ENCODE data around the gene CABLES1.
"Not testable (repeated sequence)": the region's sequence is repeated elsewhere in the genome, so short reads cannot be mapped to it uniquely, and the experiment has no call there.

Gene CABLES1

DNA sequence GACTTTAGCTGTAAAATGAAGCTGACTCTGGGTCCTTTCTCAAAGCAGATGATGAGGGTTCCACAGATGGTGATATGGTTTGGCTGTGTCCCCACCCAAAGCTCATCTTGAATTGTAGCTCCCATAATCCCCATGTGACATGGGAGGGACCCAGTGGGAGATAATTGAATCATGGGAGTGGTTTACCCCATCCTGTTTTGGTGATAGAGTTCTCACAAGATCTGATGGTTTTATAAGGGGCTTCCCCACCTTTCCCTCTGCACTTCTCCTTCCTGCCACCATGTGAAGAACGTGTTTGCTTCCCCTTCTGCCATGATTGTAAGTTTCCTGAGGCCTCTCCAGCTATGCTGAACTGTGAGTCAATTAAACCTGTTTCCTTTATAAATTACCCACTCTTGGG lies 133.8 kb downstream of the CABLES1 start:
- H3K4me1 Mint-ChIP-seq (ENCODE audit: low read depth): peaks cover 19% of the 10 kb centered on the region
- peaks cover 20% of the 10 kb centered on the region for H3K36me3 Mint-ChIP-seq
- peak overlapping the region; percentile 18 for H3K27ac Mint-ChIP-seq
- H3K27me3 Mint-ChIP-seq, H3K4me3 Mint-ChIP-seq: not testable (repeated sequence)
- H3K9me3 Mint-ChIP-seq (ENCODE audit: low read depth): peaks cover 11% of the 10 kb centered on the region

DNA sequence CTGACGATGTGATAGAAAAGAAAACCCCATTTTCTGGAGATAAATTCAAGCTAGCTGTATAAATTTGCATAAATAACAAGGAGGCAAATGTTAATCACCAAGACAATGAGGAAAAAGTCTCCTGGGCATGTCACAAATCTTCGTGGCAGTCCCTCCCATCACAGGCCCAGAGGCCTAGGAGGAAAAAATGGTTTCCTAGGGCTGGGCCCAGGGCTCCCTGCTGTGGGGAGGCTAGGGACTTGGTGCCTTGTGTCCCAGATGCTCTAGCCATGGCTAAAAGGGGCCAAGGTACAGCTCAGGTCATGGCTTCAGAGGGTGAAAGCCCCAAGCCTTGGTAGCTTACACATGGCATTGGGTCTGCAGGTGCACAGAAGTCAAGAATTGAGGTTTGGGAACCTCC lies 134.6 kb downstream of the CABLES1 start:
- Mint-ChIP-seq H3K27ac (no peak overlapping the region), H3K27me3 (no peaks in the 10 kb centered on the region), H3K4me1 (ENCODE audit: low read depth) (peaks cover 19% of the 10 kb centered on the region), H3K9me3 (ENCODE audit: low read depth) (peaks cover 11% of the 10 kb centered on the region), H3K4me3 (no peak overlapping the region), H3K36me3 (peaks cover 20% of the 10 kb centered on the region)

DNA sequence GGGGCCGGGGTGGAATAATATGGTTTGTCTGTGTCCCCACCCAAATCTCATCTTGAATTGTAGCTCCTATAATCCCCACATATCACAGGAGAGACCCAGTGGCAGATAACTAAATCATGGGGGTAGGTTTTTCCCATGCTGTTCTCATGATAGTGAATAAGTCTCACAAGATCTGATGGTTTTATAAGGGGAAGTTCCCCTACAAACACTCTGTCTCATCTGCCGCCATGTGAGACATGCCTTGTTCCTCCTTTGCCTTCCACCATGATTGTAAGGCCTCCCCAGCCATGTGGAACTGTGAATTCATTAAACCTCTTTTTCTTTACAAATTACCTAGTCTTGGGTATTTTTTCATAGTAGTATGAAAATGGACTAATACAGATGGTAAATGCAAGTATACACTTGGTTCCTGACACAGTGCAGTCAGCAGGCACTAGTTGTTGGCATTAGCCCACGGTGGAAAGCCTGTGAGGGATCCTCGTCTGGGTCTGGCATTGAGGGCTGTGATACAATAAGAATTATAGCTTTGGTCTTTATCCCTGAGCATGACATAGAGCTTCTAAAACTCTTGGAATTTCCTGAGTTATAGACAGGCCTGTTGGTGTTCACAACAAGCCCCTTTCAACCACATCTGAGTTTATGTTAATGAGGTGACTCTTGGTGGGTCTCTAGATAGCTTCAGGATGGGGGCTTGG lies 135.8 kb downstream of the CABLES1 start:
- Mint-ChIP-seq H3K36me3 (peaks cover 20% of the 10 kb centered on the region), H3K27me3 (no peaks in the 10 kb centered on the region), H3K27ac (no peak overlapping the region), H3K4me3 (no peak overlapping the region), H3K4me1 (ENCODE audit: low read depth) (peaks cover 19% of the 10 kb centered on the region), H3K9me3 (ENCODE audit: low read depth) (peaks cover 11% of the 10 kb centered on the region)

DNA sequence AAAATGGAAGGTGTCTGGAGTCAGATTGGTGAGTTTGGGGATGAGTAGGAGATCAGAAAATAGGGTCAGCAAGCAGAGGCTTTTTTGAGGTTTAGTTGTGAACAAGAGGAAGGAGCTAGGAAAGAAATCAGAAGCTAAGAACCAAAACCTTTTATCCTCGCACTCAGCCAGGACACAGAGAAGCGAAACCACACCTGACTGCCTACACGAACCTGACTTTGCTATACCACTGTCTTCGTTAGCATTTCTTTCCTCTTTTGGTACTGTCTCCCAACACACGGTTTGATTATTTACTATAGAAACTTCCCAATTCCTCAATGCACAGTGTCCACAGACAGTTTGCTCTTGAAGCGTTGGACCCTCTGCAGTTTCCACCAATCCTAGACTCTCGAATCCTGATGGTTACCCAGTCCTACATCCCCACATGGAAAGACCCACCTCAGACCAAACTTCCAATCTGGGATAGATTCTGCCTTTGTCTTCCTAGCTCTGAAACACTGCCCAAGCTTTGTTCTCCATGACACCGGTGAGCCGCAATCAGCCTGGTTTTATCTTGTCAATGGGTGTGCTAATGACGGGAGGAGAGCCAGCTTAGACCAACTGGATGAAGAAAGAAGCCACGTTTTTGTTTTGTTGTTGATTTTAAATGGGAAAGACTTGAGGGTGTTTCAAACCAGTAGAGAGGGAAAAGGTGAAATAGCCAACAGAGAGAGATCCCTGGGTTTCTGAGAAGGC lies 137.4 kb downstream of the CABLES1 start:
- Mint-ChIP-seq H3K36me3 (peaks cover 31% of the 10 kb centered on the region), H3K4me3 (no peak overlapping the region), H3K9me3 (ENCODE audit: low read depth) (peaks cover 14% of the 10 kb centered on the region), H3K4me1 (ENCODE audit: low read depth) (peaks cover 12% of the 10 kb centered on the region), H3K27ac (no peak overlapping the region), H3K27me3 (no peaks in the 10 kb centered on the region)

DNA sequence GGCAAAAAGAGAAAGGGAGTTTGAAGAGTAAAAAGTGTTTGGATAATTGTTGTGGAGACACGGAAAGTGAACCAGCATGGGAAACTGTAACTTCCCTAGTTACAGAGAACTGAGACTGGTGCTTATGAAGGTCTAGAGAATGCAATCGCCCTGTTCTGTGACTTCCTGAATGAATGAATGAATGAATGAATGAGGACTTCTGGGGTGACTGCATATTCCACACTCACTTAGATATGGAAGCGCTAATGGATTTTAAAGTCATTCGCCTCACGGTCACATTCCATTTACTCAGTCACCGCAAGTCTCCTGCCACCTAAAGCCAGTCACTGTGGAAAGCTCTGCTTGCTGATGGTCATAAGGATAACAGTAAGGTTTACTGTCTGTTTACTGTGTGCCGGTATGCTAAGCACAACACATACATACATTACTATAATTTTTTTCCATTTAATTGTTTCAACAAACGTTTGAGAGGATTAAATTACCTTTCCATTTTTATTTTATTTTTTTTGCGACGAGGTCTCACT lies 138.2 kb downstream of the CABLES1 start:
- peaks cover 34% of the 10 kb centered on the region for H3K36me3 Mint-ChIP-seq
- peaks cover 13% of the 10 kb centered on the region for H3K9me3 Mint-ChIP-seq (ENCODE audit: low read depth)
- no peak overlapping the region for H3K4me3 Mint-ChIP-seq
- H3K27ac Mint-ChIP-seq: no peak overlapping the region
- no peaks in the 10 kb centered on the region for H3K27me3 Mint-ChIP-seq
- H3K4me1 Mint-ChIP-seq (ENCODE audit: low read depth): peaks cover 9% of the 10 kb centered on the region

DNA sequence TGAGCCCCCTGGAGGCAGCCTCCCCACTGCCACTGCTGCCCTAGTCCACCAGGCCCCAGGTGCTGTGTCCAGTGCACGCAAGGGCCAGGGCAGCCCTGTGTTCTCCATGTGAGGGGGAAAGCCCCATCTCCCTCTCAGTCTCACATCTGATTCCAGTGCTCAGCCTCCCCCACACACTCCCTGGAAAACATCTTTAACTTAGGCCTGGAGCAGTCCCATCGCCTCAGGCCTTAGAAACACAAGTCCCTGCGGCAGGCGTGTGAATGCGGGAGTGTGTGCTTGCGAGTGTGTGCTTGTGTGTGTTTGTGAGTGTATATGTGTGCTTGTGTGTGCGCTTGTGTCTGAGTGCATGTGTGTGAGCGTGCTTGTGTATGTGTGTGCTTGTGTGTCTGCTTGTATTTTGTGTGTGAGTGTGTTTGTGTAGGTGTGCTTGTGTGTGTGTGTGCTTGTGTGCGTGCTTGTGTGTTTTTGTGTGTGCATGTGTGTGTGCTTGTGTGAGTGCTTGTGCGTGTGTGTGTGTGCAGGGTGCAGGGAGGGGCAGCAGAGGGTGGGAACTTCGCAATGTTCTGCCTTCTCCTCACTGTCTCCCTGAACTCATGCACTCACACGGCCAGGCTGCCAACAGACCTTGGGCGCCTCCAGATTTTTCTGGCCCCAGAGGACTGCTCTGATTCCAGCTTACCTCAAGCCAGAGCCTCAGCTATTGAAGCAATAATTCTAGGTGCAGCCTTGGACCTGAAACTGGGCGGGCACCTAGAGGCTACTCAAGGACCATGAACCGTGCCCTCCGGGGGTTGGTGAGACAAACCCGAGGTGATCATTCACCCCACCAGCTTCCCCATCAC lies 139.6 kb downstream of the CABLES1 start:
- peaks cover 27% of the 10 kb centered on the region for H3K36me3 Mint-ChIP-seq
- no peaks in the 10 kb centered on the region for H3K27me3 Mint-ChIP-seq
- H3K4me3 Mint-ChIP-seq: no peak overlapping the region
- H3K9me3 Mint-ChIP-seq (ENCODE audit: low read depth): peaks cover 7% of the 10 kb centered on the region
- H3K4me1 Mint-ChIP-seq (ENCODE audit: low read depth): no peaks in the 10 kb centered on the region
- H3K27ac Mint-ChIP-seq: no peak overlapping the region

DNA sequence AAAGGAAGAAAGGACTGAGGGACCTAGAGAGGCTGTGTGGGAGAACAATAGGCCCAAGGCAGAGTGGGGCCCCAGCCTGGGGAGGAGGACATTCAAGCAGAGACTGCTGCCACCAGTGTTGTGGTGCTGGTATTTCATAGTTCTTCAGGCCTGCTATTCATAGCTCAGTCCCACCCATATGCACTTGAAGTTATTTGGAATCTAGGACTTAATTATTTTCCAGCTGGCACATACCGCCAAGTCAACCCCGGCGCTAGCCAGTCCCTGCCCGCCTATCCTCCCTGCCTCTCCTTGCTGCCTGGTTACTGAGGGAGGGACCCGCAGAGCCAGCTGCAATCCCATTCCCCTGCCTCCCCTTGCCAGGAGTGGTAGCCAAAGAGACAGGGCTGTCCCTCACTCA lies 141.2 kb downstream of the CABLES1 start:
- H3K27ac Mint-ChIP-seq: no peak overlapping the region
- no peaks in the 10 kb centered on the region for H3K27me3 Mint-ChIP-seq
- H3K9me3 Mint-ChIP-seq (ENCODE audit: low read depth): peaks cover 7% of the 10 kb centered on the region
- H3K36me3 Mint-ChIP-seq: peaks cover 20% of the 10 kb centered on the region
- no peak overlapping the region for H3K4me3 Mint-ChIP-seq
- H3K4me1 Mint-ChIP-seq (ENCODE audit: low read depth): no peaks in the 10 kb centered on the region

DNA sequence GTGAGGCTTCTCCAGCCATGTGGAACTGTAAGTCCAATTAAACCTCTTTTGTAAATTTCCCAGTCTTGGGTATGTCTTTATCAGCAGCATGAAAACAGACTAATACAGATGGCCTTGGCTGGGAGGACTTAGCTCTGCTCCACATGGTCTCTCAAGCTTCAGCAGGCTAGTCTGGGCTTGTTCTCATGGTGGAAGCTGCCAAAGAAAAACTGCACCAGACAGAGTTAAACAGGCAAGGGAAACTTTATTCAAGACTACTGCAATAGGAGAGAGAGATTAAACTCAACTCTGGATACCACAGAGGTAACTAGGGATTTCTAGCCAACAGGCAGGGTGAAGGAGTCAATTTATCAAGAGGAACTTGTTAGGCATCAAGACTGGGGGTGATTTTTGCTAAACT lies 142.1 kb downstream of the CABLES1 start:
- no peak overlapping the region for H3K27ac Mint-ChIP-seq
- H3K4me3 Mint-ChIP-seq: no peak overlapping the region
- no peaks in the 10 kb centered on the region for H3K27me3 Mint-ChIP-seq

DNA sequence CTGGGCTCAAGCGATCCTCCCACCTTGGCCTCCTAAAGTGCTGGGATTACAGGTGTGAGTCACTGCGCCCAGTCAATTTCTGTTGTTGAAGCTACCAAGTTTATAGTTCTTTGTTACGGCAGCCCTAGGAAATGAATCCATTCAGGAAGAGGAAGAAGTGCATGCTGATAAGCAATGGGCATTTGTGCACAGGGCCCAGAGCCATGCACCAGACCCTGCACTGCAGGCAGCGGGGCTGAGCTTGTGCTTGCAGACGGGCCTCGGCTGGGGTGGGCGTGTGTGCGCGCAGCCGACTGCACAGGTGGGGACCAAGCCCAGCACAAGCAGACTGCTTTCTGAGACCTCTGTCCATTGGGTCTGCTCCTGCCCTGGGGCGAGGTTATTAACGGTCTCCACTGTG lies 144.6 kb downstream of the CABLES1 start:
- Mint-ChIP-seq H3K4me3 (no peak overlapping the region), H3K4me1 (ENCODE audit: low read depth) (peaks cover 9% of the 10 kb centered on the region), H3K36me3 (peaks cover 13% of the 10 kb centered on the region), H3K27me3 (no peaks in the 10 kb centered on the region), H3K9me3 (ENCODE audit: low read depth) (peaks cover 7% of the 10 kb centered on the region), H3K27ac (no peak overlapping the region)

More for the DNA sequence above, 142.1 kb downstream of the CABLES1 start:
- peaks cover 7% of the 10 kb centered on the region for H3K9me3 Mint-ChIP-seq (ENCODE audit: low read depth)
- H3K4me1 Mint-ChIP-seq (ENCODE audit: low read depth): no peaks in the 10 kb centered on the region
- peaks cover 17% of the 10 kb centered on the region for H3K36me3 Mint-ChIP-seq

DNA sequence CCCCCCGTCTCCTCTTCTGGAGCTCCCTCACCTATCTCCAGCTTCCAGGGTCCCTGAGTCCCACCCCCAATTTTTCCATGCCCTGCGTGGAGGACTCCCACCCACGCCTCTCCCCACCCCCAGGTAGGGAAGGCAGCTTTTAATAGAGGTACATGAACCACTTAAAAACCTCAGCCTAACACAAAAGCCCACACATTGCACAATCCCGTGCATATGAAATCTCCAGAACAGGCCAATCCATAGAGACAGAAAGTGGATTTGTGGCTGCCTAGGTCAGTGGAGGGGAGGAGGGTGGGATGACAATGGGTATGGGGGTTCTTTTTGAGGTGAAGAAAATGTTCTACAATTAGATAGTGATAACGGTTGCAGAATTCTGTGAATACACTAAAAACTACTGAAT lies 145.6 kb downstream of the CABLES1 start:
- Mint-ChIP-seq H3K4me3 (no peak overlapping the region), H3K4me1 (ENCODE audit: low read depth) (peaks cover 9% of the 10 kb centered on the region), H3K27ac (no peak overlapping the region), H3K36me3 (peaks cover 13% of the 10 kb centered on the region), H3K27me3 (no peaks in the 10 kb centered on the region), H3K9me3 (ENCODE audit: low read depth) (peaks cover 7% of the 10 kb centered on the region)

DNA sequence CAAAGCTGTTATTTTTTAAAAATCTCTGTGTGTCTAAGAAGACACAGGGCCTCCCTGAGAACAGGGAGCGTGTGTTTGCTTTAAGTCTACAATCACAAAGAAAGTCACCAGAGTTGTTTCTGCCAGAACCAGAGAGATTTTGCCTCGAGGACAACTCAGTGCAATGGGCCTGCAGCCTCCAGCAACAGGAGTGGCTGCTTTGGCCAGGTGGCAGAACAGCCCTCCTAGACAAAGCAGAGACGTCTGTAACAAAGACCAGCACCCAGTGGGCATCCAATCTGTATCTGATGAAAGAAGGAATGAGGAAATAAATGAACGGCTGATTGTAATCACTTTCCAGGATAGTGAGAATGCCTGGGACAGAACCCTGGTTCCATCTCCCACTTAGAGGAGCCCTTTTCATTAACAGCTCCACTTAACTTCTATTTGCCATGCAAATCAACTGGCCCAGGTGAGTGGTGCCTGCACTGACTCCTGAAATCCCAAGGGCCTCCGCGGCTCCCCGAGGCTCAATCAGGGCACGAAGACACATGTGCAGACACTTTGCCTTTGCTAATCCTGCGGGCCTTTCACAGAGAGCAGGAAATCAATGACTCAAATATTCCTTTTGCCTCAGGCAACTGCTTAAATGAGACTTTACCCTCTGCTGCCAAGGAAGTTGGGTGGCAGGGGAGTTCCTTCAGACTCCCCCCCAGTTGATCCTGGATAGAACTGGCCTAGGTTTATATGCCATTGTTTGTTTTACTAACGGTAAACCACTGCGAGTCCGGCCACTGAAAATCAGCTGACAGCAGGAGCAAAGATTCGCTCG lies 146.5 kb downstream of the CABLES1 start:
- Mint-ChIP-seq H3K27ac (no peak overlapping the region), H3K9me3 (ENCODE audit: low read depth) (peaks cover 7% of the 10 kb centered on the region)

DNA sequence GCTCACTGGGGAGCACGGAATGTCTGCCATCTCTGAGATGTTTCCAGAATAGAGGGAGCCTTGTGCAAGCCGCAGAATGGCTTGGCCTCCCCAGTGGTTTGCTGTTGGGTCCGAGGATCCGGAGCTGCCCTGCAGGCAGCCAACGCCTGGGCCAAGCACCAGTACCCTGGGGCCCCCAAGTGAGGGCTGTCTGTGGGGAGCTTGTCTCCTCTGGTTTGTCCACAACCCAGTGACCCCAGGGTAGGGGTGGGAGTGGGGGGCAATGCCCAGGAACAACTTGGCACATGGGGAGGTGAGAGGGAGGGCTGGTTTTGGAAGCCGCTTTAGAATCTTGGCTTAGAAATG lies 147.1 kb downstream of the CABLES1 start:
- Mint-ChIP-seq H3K4me3 (no peak overlapping the region), H3K36me3 (peaks cover 6% of the 10 kb centered on the region), H3K27ac (no peak overlapping the region), H3K4me1 (ENCODE audit: low read depth) (peaks cover 9% of the 10 kb centered on the region), H3K27me3 (no peaks in the 10 kb centered on the region), H3K9me3 (ENCODE audit: low read depth) (peaks cover 4% of the 10 kb centered on the region)

More for the DNA sequence above, 146.5 kb downstream of the CABLES1 start:
- Mint-ChIP-seq H3K4me1 (ENCODE audit: low read depth) (peaks cover 9% of the 10 kb centered on the region), H3K4me3 (no peak overlapping the region), H3K36me3 (peaks cover 11% of the 10 kb centered on the region), H3K27me3 (no peaks in the 10 kb centered on the region)

DNA sequence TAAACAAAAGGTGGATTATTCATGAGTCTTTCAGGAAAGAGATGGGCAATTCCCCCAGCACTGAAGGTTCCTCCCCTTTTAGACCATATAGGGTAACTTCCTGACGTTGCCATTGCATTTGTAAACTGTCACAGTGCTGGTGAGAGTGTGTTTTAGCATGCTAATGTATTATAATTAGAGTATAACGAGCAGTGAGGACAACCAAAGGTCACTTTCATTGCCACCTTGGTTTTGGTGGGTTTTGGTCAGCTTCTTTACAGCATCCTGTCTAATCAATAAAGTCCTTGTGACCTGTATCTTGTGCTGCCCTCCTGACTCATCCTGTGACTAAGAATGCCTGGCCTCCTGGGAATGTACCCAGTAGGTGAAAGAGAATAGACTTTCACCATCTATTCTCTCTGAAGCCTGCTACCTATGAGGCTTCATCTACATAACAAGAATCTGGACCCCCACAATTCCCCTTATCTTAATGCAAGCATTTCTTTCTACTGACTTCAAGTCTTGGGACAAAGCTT lies 148.7 kb downstream of the CABLES1 start:
- Mint-ChIP-seq H3K4me3 (no peak overlapping the region), H3K4me1 (ENCODE audit: low read depth) (peaks cover 9% of the 10 kb centered on the region), H3K27ac (peak overlapping the region; percentile 75), H3K9me3 (ENCODE audit: low read depth) (no peaks in the 10 kb centered on the region), H3K27me3 (no peaks in the 10 kb centered on the region), H3K36me3 (no peaks in the 10 kb centered on the region)

DNA sequence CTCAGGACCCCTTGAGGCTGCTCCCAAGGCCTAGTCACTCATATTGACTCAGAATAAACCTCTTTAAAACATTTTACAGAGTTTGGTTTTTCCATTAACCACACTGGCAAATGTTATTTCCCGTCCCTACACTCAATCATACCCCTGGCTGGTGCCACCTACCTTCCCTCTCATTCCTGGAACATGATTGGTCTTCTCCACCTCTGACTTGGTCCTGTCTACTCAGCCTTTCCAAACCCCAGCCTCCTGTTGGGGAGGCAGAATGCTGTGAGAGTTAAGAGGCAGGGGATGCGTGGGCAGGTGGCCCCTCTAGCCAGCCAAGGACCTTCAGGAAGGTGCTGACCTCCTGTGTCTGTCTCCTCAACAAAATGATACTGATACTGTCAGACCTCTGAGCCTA lies 149.3 kb downstream of the CABLES1 start:
- Mint-ChIP-seq H3K4me1 (ENCODE audit: low read depth) (peaks cover 9% of the 10 kb centered on the region), H3K27me3 (no peaks in the 10 kb centered on the region), H3K27ac (peak overlapping the region; percentile 75), H3K4me3 (no peak overlapping the region), H3K9me3 (ENCODE audit: low read depth) (no peaks in the 10 kb centered on the region), H3K36me3 (no peaks in the 10 kb centered on the region)
